ENCODE measurements around the gene FAM200B.

DNA sequence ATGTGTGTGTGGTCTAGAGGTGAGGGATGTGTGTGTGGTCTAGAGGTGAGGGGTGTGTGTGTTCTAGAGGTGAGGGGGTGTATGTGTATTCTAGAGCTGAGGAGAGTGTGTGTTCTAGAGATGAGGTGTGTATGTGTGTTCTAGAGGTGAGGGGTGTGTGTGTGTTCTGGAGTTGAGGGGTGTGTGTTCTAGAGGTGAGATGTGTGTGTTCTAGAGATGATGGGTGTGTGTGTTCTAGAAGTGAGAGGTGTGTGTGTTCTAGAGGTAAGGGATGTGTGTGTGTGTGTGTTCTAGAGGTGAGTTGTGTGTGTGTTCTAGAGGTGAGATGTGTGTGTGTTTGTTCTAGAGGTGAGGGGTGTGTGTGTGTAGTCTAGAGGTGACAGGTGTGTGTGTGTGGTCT lies 22.5 kb downstream of the FAM200B start:
- no peak for TF ChIP-seq CTCF (IDR thresholded peaks at IDR 0.05)
- no peak for TF ChIP-seq POLR2A (IDR thresholded peaks at IDR 0.05)
- no peak for TF ChIP-seq EP300 (IDR thresholded peaks at IDR 0.05)
